Stimulated activated CD4-positive, alpha-beta T cell treated with anti-CD3 and anti-CD28 coated beads, TNF-alpha, amount 100 ng/mL, for 24 hours (primary cell): ENCODE measurements around the gene CFL2.
"Not testable (repeated sequence)": the region's sequence is repeated elsewhere in the genome, so short reads cannot be mapped to it uniquely, and the experiment has no call there.

ENCODE experiments used
- DNase-seq, 3 experiments: peaks; one replicate each; pipeline ENCODE4 v3.0.0-alpha.2; 2020; ENCODE audit warnings: low read depth in 3 of 3

The CFL2 gene

DNA sequence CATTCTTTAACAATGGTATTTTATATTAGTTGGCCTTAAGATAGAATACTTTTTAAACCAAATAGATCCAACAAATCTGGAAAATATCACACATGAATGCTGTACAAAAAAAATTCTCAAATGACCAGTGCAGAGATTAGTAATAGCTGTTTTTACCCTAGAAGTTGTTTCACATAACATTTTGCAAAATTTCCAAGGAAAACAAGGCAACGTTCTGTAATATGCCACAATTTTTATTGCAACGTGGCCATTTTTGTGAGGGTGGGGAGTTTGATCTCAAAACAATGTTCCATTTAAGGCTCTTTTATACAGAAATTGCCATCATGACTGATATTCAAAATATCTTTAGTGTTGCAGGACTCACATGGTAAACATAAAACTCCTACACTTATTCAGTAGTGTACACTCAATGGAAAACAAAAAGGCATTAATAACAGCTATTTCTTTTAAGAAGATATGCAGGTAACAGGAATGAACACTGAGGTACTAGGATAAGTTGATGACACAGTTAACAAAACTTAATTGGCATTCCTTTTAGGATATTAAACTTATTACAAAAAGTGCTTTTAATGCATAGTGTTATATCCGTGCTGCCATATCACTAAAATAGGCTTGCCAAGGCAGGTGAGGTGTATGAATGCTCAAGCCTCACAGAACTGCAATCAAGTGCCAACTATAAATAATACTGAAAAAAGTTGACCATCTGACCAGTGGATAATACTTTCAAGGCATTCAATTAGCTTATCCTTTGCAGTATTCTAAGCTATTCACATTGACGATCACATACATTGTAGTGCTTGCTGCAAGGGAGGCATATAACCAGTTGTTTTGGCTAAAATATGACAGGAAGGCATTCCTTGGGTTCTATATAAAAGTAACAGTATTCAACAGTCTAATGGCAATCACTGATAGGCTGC lies 2.3 kb downstream of the CFL2 start:
- DNase-seq: no peak

DNA sequence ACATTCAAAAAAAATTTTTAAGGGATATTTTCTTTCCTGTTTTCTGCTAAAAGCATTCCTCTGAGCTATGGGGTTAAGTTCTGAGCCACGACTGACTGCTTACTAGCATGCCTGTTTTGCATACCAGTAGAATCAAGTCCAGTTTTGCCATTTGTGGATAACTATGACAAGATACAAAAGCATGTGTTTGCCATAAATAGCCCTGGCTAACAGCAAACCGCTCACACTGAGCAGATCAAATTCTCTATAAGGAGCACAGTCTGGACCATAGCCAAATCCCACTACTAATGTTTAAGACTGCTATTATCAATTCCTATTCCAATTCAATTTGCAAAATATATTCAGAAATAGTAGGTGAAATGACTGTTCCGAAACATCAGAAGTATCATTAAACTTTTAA lies 3.2 kb downstream of the CFL2 start:
- DNase-seq: no peak

DNA sequence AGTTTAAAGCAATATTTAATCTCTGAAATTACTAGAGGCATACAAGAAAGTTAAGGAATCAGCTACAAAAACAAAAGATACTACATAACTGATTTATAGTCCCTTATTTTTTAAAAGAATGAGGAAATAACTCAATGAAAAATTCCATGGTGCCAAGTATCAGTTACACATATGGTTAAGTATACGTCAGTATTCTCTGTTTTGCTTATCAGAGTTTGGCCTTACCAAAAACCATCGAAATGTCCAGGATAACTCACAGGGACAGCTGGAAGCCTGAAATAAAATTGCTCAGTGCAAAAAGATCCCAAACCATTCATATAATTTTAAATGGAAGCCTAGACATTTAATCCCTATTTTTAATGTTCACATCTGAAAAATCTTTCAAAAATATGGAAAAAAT lies 3.6 kb downstream of the CFL2 start:
- no peak for DNase-seq

DNA sequence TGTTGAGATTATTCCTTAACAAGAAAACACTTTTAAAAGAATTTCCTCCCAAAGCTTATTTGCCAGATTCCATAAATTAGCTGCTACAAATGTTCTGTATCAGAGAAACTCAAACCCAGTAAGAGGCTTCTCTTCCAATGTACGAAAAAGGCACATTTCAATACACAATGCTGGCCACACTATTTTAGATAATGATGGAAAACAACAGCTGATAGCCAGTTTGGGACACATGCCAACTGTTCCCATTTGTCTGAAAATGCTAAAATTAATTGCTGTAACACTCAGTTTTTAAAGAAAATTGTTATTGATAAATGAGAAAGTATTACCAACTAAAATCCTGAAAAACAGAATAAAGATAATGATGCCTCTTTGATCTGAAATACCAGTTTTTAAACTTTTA lies 4.4 kb downstream of the CFL2 start:
- no peak for DNase-seq

DNA sequence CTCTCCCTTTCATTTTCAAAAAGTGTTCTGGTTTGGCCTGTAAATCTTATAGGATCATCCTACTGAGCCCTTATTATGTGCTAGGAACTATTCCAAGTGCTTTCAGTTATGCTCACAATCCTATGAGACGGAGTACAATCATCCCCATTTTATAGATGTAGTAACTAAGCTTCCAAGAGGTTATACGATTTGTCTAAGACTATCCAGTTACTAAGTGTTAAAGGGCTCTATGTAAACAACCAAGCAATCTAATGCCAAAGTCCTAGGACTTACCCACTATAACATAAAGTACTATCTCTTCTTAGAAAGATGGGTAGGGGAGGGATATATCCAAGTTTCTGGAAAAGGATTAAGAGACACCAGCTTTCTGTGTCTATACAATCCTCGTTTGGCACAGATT lies 6.7 kb downstream of the CFL2 start:
- DNase-seq: no peak

DNA sequence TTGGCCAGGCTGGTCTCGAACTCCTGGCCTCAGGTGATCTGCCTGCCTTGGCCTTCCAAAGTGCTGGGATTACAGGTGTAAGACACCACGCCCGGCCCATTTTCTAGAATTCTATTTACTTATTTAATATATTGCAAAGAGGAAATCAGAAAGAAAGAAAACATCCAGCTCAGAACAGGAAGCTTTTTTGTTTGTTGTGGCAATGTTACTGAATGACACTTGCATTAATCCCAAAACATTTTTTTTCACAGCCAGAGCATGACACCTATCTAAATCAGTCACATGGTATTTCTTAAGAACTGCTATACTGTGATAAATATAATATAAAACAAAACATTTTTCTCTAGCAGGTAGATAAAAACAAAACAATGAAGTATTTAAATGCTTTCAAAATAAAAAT lies 12.6 kb downstream of the CFL2 start:
- no peak for DNase-seq

DNA sequence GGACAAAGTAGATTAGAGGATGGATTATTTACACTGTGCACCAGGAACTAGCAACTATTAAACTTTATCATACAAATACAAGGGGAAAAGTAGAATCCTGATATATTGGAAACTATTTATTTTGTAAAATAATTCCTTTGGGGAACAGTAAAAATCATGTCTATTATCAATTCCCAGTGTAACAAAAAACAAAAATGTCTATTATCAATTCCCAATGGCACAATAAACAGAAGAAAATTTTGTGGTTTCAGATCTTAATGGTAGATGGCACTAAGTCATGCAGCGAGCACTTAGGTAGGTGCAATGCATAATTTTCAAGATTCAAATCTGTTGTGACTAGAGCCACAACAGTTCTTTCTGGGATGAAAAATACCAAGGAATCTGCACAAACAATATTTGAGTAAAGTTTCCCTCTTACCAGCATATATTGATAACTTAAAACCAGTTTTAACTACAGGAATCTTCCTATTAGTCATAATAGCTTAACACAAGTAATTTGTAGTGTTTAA lies 13.7 kb downstream of the CFL2 start:
- no peak for DNase-seq

DNA sequence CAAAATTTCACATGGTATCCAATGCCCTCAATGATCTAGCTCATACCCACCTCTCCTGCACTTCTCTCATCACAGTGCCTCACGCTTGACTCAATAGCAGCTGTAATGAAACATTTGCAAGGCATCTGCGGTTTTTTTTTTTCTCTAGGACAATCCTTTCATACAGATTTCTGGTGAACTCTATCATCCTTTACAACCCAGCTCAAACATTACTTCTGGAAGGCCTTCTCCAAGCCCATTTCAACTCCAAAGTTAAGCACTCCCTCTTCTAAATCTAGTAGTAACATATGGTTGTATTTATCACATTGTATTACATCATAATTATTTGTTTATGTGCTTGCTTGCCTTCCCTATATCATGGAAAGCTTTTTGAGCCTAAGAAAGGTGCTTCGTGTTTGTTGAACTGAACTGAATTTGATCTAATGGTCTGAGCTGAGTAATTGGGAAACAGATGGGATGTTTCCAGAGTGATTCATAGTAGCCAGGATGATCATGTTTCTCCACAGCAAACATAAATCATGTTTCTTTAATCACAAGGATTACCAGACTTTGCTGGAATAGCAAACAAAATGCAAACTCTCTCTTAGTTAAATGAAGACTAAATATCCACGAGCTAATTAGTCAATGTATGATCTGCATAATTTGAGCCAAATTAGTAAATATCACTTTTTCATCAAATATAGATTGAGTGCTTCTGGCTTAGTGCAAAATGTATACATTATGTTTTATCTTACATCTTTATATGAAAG lies 14.3 kb downstream of the CFL2 start:
- no peak for DNase-seq

DNA sequence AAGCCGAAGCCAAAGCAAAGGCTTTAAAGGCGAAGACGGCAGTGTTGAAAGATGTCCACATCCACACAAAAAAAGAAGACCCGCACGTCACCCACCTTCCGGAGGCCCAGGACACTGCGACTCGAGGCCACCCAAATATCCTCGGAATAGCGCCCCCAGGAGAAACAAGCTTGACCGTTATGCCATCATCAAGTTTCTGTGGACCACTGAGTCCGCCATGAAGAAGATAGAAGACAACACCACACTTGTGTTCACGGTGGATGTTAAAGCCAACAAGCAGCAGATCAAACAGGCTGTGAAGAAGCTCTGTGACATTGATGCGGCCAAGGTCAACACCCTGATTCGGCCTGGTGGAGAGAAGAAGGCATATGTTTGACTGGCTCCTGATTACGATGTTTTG lies 20.2 kb downstream of the CFL2 start:
- DNase-seq: not testable (repeated sequence)

DNA sequence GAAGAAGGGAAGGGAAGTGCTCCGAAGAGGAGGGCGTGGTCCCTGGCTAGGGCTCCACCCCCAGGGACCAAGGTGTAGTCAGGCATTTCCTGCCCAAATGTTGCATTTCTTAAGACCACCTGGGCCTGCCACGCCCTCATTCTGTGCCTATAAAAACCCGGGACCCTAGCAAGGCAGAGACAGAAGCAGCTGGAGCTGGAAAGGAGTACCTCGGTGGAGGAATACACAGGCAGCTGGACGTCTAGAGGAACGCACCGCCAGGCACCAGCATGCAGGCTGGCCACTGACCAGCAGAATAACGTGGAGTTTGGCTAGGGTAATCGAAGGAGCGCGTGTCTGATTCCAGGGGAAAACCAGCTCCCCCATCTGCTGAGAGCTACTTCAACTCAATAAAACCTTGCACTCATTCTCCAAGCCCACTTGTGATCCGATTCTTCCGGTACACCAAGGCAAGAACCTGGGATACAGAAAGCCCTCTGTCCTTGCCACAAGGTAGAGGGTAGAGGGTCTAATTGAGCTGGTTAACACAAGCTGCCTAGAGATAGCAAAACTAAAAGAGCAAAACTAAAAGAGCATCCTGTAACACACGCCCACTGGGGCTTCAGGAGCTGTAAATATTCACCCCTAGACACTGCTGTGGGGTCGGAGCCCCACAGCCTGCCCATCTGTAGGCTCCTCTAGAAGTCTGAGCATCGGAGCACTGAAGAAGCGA lies 21.0 kb downstream of the CFL2 start:
- peak in 1 of 3 experiments; percentile 19 for DNase-seq

DNA sequence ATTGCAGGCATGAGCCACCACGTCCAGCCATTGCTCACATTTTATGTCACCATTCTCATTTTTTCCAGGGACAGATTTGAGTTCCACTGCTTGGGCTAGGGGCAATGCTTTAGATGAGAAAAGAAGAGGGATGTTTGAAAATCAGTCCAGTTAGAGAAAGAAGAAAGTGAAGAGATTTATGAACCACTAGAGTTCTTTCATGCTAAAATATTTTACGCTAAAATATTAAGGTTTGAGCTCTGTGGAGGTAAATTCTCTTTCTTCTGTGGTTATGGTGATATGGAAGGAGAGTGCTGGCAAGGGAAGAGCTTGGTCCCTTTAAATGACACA lies 21.5 kb downstream of the CFL2 start:
- no peak for DNase-seq

DNA sequence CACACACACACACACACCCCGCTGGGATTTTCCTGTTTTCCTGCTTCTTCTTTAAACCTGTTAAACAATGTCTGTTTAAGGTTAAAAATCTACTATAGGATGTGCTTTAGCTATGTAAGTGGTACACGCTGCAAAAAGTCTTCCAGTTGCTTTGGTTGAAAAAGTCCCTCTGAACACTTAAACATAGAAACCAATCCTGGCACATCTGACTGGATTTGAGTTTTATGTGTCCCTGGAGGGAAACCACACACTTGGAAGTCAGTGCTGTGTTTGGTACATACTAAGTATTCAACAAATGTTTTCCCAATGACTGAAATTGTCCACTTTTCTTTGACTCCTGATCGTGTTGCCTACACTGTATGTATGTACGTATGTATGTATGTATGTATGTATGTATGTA lies 22.0 kb downstream of the CFL2 start:
- DNase-seq: no peak

DNA sequence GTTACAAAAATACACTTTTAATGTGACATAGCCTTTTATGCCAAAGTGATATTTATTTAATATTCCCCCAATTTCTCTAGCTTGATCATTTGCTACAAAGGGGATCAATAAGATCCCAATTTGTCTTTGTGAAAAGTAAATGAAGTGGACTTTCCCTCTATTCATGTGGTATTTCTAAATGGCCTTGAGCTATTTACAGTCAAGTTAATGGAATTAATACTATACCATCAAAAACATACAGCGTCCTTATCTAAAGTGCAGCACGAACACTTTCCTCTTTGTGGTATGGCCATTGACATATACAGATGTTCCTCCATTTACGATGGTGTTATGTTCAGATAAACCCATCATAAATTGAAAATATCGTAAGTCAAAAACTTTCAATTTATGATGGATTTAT lies 23.2 kb downstream of the CFL2 start:
- no peak for DNase-seq

DNA sequence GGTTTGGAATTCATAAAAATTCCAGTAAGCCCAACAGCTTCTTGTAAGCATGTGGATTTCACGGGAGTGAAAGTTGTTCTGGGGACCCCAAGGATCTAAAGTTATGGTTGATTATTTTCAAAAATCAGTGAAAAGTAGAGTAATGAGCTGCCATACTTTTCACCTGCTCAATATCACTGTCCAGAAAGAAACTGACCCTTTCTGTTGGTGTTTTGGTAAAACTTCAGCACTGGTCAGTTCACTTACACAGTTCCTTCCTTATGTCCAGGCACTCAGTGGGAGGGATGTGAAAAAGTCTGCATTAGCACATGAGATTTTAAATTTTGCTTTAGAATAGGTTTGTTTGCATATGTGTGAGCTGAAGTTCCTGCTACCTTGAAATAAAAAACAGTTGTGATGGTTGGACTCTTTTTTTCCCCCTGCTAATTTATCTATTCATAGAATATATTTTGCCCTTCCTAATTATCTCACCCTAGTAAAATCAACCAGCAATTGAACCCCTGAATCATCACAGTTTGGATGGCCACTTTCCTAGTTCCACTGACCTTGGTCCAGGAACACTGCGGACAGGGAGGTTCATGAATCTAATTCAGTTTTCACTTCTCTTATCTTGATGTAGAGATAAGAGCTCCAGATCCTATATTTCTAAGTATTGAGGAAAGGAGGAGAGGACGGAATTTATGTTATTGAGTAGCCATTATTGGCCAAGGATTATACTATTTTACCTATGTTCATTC lies 25.8 kb downstream of the CFL2 start:
- no peak for DNase-seq

DNA sequence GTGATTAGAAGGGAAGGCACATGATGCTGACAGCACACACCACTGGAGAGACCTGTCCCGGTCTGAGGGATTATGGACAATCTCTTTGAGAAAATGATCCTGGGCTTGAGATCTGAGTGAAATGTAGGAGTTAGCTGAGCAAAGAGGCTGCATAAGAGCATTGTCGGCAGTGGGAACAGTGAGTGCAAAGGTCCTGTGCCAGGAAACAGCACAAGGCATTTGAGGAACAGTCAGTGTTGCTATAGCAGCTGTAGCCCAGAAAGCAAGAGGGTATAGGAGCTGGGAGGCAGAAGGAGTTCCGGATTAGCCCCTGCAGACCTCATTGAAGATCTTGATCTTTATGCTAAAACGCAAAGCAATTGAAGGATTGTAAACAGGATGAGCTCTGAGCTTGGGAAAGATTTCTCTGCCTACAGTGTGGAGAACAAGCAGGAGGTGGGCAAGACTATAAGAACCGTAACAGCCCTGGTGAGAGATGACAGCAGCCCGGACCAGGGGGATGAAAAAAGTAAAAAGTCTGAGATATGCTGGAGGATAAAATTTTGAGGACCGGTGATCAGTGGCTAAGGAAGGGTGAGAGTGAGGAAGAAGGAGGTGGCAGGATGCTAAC lies 28.5 kb downstream of the CFL2 start:
- DNase-seq: no peak

DNA sequence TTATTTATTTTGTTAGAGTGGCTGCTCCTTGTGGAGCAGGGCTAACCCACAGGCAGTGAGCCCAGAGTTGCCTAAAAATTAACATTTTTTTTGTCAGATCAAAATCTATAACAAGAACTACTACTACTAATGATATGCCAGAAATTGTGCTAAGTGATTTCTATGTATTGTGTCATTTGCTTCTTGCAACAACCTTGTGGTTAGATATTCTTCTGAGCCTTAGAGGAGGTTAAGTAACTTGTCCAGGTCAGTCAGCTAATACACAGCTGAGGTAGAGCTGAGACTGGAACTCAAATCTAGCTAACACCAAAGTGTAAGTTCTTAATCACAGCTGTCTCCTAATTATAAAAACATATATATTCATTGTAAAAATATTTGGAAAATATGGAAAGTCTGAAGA lies 29.8 kb downstream of the CFL2 start:
- no peak for DNase-seq

DNA sequence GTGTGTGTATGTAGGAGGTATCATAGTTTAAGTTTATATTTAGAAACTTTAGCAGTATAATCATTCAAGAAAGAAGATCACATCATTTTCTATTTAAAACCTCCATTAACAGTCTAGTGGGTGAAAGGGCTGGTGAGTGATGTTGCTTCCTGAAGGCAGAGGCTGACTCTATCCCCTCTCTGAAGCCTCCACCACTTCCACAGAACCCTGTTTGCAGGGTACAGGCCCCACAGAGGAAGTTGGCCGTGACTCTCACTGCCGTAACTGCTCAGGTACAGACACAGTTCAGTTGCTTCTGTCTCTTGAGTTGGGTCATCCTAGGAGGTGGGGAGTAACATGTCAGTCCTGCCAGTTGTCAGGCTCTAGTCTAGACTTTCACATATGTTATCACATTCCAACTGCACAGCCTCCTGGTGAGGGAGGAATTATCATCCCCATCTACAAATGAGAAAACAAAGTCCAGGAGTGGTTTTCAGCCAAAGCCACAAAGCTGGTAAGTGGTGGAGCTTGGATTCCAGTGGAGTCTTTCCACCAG lies 31.5 kb downstream of the CFL2 start:
- no peak for DNase-seq

DNA sequence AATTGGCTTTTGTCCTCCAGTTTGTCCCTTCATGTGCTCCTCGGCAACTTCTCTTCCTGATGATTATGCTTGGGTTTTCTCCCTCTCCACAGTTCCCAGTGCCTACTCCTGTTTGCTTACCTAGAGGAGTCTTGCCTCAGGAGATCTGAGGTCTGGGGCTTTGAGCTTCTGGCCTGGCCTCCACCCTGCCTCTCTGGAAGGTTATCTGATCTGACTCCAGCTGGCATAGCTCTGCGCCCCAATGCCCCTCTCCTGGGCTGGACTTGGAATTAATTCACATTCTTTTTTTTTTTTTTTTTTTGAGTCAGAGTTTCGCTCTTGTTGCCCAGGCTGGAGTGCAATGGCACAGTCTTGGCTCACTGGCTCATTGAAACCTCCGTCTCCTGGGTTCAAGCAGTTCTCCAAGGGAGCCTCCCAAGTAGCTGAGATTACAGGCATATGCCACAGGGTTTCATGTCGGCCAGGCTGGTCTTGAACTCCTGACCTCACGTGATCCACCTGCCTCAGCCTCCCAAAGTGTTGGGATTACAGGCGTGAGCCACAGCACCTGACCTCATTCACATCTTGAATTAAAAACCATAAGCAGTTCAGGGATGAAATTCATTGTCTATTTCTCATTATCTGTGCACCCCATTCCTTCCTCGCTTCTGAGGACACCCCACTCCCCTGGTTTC lies 33.5 kb downstream of the CFL2 start:
- DNase-seq: no peak

DNA sequence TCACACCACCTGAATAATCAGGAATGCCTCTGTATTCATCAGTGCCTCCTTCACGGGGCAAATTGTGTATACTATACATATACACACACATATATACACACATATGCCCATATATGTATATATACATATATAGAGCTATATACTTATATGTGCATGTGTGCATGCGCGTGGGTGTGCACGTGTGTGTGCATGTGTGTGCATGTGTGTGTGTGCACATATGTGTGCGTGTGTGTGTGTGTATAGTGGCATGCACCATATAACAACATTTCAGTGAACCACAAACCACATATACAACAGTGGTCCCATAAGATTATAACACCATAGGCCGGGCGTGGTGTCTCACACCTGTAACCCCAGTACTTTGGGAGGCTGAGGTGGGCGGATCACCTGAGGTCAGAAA lies 35.7 kb downstream of the CFL2 start:
- DNase-seq: no peak

DNA sequence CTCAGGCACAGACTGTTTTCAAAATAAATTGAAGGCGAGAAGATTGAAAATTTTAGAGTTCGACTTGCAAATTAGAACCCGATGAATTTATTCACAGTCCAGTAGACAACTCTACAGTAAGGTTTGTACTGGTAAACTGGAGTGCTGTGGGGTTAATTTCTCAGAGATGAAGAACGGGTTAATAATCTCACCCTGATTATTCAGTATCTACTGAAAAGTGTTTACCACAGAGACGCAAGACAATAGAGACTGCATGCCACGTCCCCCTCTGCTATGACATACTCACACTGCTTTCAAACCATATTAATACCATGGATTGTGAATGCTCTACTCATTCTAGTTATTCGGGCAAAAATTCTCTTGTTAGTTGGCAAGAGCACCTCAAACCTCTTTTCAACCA lies 36.1 kb downstream of the CFL2 start:
- DNase-seq: no peak
